ENCODE results near the gene RPS27A. TPM values are rescaled to one million over a fixed set of nuclear protein-coding genes. Genes with fewer than 3 reads are reported as not detected.
"Not testable (repeated sequence)": the region's sequence is repeated elsewhere in the genome, so short reads cannot be mapped to it uniquely, and the experiment has no call there.

RPS27A gene
- total RNA-seq, 2 donors from 2014 or later: 1,125 to 1,181 TPM

DNA sequence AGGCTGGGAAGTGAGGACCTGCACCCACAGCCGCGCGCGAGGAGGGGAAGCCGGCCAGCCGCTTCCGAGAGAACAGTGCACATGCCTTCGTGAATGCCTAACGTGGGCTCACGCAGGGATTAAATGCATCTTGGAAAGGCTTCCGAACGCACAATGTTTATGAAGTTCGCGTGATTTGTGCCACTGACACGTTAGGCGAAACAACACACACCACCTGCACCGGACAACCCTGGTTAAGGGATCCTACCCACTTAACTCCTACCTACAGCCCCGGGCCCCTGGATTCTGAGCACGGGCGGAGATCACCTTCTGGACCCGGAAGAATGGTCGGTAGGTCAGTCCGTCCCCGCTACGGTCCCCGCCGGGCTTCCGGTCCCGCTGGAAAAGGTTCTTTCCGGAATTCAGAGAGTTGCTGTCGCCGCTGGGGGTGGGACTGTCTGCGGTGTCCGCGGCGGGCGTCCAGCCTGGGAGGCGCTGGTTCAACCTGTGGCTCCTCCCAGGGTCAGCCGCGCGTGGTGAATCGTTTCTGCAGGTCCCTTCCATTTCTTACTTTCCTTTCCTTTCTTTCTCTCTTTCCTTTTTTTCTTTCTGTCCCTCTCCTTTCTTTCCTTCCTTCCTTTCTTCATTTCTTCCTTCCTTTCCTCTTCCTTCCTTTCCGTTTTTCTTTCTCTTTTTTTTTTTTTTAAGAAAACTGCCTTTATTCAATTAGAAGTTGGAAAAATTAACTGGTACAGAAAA is 36.6 kb downstream of the RPS27A start, which contains the start of gene MTIF2:
Gene MTIF2 (minus strand): TSS at position 325 of the 738 bp plus-strand sequence. CDS start 5,373 bp downstream, outside the sequence.
- no peaks in the 10 kb centered on the region for H3K27me3 Mint-ChIP-seq
- peaks cover 44% of the 10 kb centered on the region for H3K36me3 Mint-ChIP-seq (ENCODE audit: low read depth)
- no peaks in the 10 kb centered on the region for H3K9me3 Mint-ChIP-seq
- peak within 1 kb of the TSS; percentile 92 for H3K4me3 Mint-ChIP-seq
- peak within 1 kb of the TSS; percentile 98 for H3K27ac Mint-ChIP-seq
- no peaks in the 10 kb centered on the region for H3K4me1 Mint-ChIP-seq
- ATAC-seq (replicated peaks): peak; percentile 98

GRCh38 chr2:55269645-55269990 is 37.1 kb downstream of the RPS27A start:
- no peaks in the 10 kb centered on the region for H3K4me1 Mint-ChIP-seq
- H3K4me3 Mint-ChIP-seq: peak overlapping the region; percentile 92

GRCh38 chr2:55274346-55274745 is 41.9 kb downstream of the RPS27A start:
- H3K4me3 Mint-ChIP-seq; H3K4me1 Mint-ChIP-seq; H3K36me3 Mint-ChIP-seq (ENCODE audit: low read depth); H3K27me3 Mint-ChIP-seq; H3K9me3 Mint-ChIP-seq; ATAC-seq (replicated peaks); H3K27ac Mint-ChIP-seq: not testable (repeated sequence)

More at GRCh38 chr2:55269645-55269990, 37.1 kb downstream of the RPS27A start:
- peak; percentile 12 for ATAC-seq (replicated peaks)
- Mint-ChIP-seq H3K9me3 (no peaks in the 10 kb centered on the region), H3K36me3 (ENCODE audit: low read depth) (peaks cover 38% of the 10 kb centered on the region), H3K27ac (peak overlapping the region; percentile 98), H3K27me3 (no peaks in the 10 kb centered on the region)

DNA sequence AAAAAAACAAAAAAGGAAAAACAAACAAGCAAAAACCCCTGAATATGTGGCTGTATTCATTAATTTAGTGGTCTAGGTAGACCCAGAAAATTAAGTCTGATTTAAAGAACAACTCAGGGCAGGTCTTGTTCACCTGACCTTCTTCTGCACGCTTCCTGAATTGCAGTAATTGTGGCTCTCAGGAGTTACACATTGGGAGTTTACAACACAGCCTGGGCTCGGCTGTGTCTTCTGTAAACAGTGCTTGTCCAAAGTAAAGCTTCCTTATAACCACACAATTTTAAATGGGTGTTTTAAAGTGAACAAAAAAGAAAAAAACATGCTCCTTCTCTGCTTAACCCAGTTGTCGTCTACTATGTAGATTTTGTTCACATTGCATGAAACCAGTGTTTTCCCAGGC is 44.8 kb downstream of the RPS27A start:
- H3K9me3 Mint-ChIP-seq: no peaks in the 10 kb centered on the region
- H3K4me1 Mint-ChIP-seq: no peaks in the 10 kb centered on the region
- H3K27me3 Mint-ChIP-seq: no peaks in the 10 kb centered on the region
- ATAC-seq (replicated peaks): no peak
- no peak overlapping the region for H3K4me3 Mint-ChIP-seq
- no peaks in the 10 kb centered on the region for H3K36me3 Mint-ChIP-seq (ENCODE audit: low read depth)
- no peak overlapping the region for H3K27ac Mint-ChIP-seq

DNA sequence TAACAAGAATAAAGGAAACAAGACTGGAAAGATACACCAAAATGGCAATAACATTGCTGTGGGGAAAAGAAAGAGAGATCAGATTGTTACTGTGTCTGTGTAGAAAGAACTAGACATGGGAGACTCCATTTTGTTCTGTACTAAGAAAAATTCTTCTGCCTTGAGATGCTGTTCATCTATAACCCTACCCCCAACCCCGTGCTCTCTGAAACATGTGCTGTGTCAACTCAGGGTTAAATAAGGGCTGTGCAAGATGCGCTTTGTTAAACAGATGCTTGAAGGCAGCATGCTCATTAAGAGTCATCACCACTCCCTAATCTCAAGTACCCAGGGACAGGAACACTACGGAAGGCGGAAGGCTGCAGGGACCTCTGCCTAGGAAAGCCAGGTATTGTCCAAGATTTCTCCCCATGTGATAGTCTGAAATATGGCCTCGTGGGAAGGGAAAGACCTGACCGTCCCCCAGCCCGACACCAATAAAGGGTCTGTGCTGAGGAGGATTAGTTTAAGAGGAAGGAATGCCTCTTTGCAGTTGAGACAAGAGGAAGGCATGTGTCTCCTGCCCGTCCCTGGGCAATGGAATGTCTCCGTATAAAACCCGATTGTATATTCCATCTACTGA is 46.8 kb downstream of the RPS27A start:
- not testable (repeated sequence) for H3K9me3 Mint-ChIP-seq; ATAC-seq (replicated peaks); H3K4me1 Mint-ChIP-seq; H3K4me3 Mint-ChIP-seq; H3K27me3 Mint-ChIP-seq; H3K36me3 Mint-ChIP-seq (ENCODE audit: low read depth); H3K27ac Mint-ChIP-seq

DNA sequence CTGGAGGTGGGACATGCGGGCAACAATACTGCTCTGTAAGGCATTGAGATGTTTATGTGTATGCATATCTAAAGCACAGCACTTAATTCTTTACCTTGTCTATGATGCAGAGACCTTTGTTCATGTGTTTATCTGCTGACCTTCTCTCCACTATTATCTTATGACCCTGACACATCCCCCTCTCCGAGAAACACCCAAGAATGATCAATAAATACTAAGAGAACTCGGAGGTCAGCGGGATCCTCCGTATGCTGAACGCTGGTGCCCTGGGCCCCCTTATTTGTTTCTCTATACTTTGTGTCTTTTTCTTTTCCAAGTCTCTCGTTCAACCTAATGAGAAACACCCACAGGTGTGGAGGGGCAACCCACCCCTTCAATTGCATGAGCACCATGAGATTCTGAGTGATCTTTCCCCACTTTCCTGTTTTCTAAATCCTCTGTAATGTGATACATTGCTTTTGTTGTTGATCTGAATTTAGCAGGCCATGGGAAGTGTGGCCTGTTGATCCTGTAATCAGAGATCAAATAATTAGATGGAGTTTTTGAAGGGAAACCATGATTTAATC is 47.5 kb downstream of the RPS27A start:
- not testable (repeated sequence) for H3K27ac Mint-ChIP-seq; H3K4me3 Mint-ChIP-seq; ATAC-seq (replicated peaks); H3K4me1 Mint-ChIP-seq; H3K36me3 Mint-ChIP-seq (ENCODE audit: low read depth); H3K9me3 Mint-ChIP-seq; H3K27me3 Mint-ChIP-seq

- not testable (repeated sequence) for ATAC-seq (replicated peaks)
Measured at GRCh38 chr2:55280851-55281546, 48.5 kb downstream of the RPS27A start.

GRCh38 chr2:55282110-55282917 is 49.8 kb downstream of the RPS27A start:
- no peaks in the 10 kb centered on the region for H3K9me3 Mint-ChIP-seq
- H3K36me3 Mint-ChIP-seq (ENCODE audit: low read depth): no peaks in the 10 kb centered on the region
- no peaks in the 10 kb centered on the region for H3K27me3 Mint-ChIP-seq
- H3K4me1 Mint-ChIP-seq: no peaks in the 10 kb centered on the region
- ATAC-seq (replicated peaks): peak; percentile 100
- peak overlapping the region; percentile 90 for H3K4me3 Mint-ChIP-seq
- H3K27ac Mint-ChIP-seq: peak overlapping the region; percentile 94

More at GRCh38 chr2:55280851-55281546, 48.5 kb downstream of the RPS27A start:
- Mint-ChIP-seq H3K4me3 (peak overlapping the region; percentile 90), H3K27ac (peak overlapping the region; percentile 24)
- not testable (repeated sequence) for H3K9me3 Mint-ChIP-seq; H3K27me3 Mint-ChIP-seq; H3K36me3 Mint-ChIP-seq (ENCODE audit: low read depth); H3K4me1 Mint-ChIP-seq

GRCh38 chr2:55283083-55283482 is 50.6 kb downstream of the RPS27A start:
- Mint-ChIP-seq H3K4me3 (peak overlapping the region; percentile 90), H3K4me1 (no peaks in the 10 kb centered on the region), H3K27ac (no peak overlapping the region), H3K9me3 (no peaks in the 10 kb centered on the region), H3K27me3 (no peaks in the 10 kb centered on the region), H3K36me3 (ENCODE audit: low read depth) (no peaks in the 10 kb centered on the region)
- ATAC-seq (replicated peaks): no peak

Other genes with a start within 250 kb of the RPS27A start
- 100 to 1,000 TPM in 1 of 2 donors, 10 to 100 TPM in 1; 74.9 to 131 TPM for gene RTN4, start 182.2 kb upstream of the RPS27A start, total RNA-seq
- 10 to 100 TPM in 1 of 2 donors, 1 to 10 TPM in 1; 7.0 to 11.5 TPM for gene CLHC1, start 395 bp upstream of the RPS27A start, total RNA-seq
- 10 to 100 TPM; 25.8 to 28.4 TPM for gene MTIF2, start 36.5 kb downstream of the RPS27A start, total RNA-seq
- 10 to 100 TPM in 1 of 2 donors, 1 to 10 TPM in 1; 9.7 to 14.3 TPM for gene CCDC88A, start 187.2 kb downstream of the RPS27A start, total RNA-seq

Data from activated T-helper 17 cell treated with anti-CD3 and anti-CD28 coated beads, Interleukin-2, amount 50 U/mL, for 72 hours (primary cell).